A549 (cell line): ENCODE data around the gene LST1.

Experiments used
- BHLHE40 ChIP-seq: IDR thresholded peaks from 2 replicates; pipeline ENCODE4 v1.6.1; 2012; ENCODE audit warnings: low read depth, low read length, inconsistent platforms
- KDM1A ChIP-seq: fragments of 200-600 bp; sonication (generic); IDR thresholded peaks from 2 replicates; pipeline ENCODE4 v1.6.1; 2016; ENCODE audit warnings: low read depth, mild to moderate bottlenecking
- PHF8 ChIP-seq: fragments of 200-600 bp; sonication (generic); IDR thresholded peaks from 2 replicates; pipeline ENCODE4 v1.6.1; 2016; ENCODE audit warnings: low read depth, mild to moderate bottlenecking, antibody characterized with exemption, moderate library complexity, borderline replicate concordance
- POLR2A ChIP-seq: IDR thresholded peaks from 2 replicates; pipeline ENCODE4 v1.6.1; 2012; ENCODE audit warnings: mild to moderate bottlenecking, low read length
- RNF2 ChIP-seq: fragments of 200-600 bp; sonication (generic); IDR thresholded peaks from 2 replicates; pipeline ENCODE4 v1.6.1; 2016; ENCODE audit warnings: low read depth, mild to moderate bottlenecking, antibody characterized with exemption, moderate library complexity, borderline replicate concordance
- TF ChIP-seq, protein P1 (sequence below): fragments of >200 bp; sonication (Bioruptor Twin); formaldehyde crosslinking; IDR thresholded peaks from 3 replicates; pipeline ENCODE4 v1.5.1; 2016

DNA sequence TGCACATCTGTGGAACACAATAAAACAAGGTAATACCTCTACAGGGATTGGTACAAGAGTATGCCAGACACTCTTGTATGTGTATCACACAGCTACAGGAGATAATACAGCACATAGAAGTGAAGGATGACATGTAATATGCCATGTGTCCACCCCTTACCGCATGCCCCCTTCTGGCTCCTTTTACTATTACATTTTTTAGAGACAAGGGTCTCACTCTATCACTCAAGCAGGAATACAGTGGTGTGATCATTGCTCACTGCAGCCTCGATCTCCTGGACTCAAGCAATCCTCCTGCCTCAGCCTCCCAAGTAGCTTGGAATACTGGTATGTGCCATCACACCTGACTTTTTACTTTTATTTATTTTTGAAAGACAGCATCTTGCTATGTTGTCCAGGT, 10.9 kb downstream of the LST1 start:
- no peak for TF ChIP-seq POLR2A
- TF ChIP-seq RNF2, result no peak
- TF ChIP-seq, protein P1, sequence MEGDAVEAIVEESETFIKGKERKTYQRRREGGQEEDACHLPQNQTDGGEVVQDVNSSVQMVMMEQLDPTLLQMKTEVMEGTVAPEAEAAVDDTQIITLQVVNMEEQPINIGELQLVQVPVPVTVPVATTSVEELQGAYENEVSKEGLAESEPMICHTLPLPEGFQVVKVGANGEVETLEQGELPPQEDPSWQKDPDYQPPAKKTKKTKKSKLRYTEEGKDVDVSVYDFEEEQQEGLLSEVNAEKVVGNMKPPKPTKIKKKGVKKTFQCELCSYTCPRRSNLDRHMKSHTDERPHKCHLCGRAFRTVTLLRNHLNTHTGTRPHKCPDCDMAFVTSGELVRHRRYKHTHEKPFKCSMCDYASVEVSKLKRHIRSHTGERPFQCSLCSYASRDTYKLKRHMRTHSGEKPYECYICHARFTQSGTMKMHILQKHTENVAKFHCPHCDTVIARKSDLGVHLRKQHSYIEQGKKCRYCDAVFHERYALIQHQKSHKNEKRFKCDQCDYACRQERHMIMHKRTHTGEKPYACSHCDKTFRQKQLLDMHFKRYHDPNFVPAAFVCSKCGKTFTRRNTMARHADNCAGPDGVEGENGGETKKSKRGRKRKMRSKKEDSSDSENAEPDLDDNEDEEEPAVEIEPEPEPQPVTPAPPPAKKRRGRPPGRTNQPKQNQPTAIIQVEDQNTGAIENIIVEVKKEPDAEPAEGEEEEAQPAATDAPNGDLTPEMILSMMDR, result peak; percentile 37; the same call in 2 of the 3 replicates
- TF ChIP-seq BHLHE40, result no peak
- no peak for TF ChIP-seq KDM1A
- no peak for TF ChIP-seq PHF8
